GM21786 (cell line): ENCODE data around the gene PPFIA4.

Experiments
- ATAC-seq: cut with Tn5 transposase; IDR thresholded peaks from one replicate; pipeline ENCODE4 v1.9.1; 2021; ENCODE audit not compliant: unreplicated experiment

Gene PPFIA4

GRCh38 chr1:203081465-203082230 lies 55.4 kb downstream of the PPFIA4 start:
- no peak for ATAC-seq

GRCh38 chr1:203082231-203082505 lies 55.9 kb downstream of the PPFIA4 start:
- no peak for ATAC-seq

- no peak for ATAC-seq
These were observed 56.5 kb downstream of the PPFIA4 start for GRCh38 chr1:203082571-203083462.

GRCh38 chr1:203083463-203083921 lies 57.2 kb downstream of the PPFIA4 start:
- ATAC-seq = no peak

GRCh38 chr1:203084588-203085527 lies 58.6 kb downstream of the PPFIA4 start:
- no peak for ATAC-seq

- ATAC-seq = no peak
These were observed 59.5 kb downstream of the PPFIA4 start, which contains the start of gene MYOG for GRCh38 chr1:203085528-203086406. TSS of gene MYOG (minus strand) at chr1:203086012. CDS start at chr1:203085961, 51 bp downstream.

GRCh38 chr1:203086992-203087763 lies 60.9 kb downstream of the PPFIA4 start:
- ATAC-seq = no peak

- no peak for ATAC-seq
These were observed 62.1 kb downstream of the PPFIA4 start for GRCh38 chr1:203088441-203088840.

GRCh38 chr1:203089001-203089650 lies 62.8 kb downstream of the PPFIA4 start:
- no peak for ATAC-seq

GRCh38 chr1:203089651-203090045 lies 63.4 kb downstream of the PPFIA4 start:
- ATAC-seq = no peak

GRCh38 chr1:203090421-203091198 lies 64.3 kb downstream of the PPFIA4 start:
- ATAC-seq = no peak

GRCh38 chr1:203091199-203091477 lies 64.8 kb downstream of the PPFIA4 start:
- ATAC-seq = no peak

- no peak for ATAC-seq
These were observed 65.6 kb downstream of the PPFIA4 start for GRCh38 chr1:203091761-203092330.

GRCh38 chr1:203093754-203094410 lies 67.6 kb downstream of the PPFIA4 start:
- no peak for ATAC-seq

- no peak for ATAC-seq
These were observed 68.9 kb downstream of the PPFIA4 start for GRCh38 chr1:203095061-203095690.

- no peak for ATAC-seq
These were observed 70.3 kb downstream of the PPFIA4 start for GRCh38 chr1:203096566-203096965.

GRCh38 chr1:203097001-203097400 lies 70.7 kb downstream of the PPFIA4 start:
- ATAC-seq = no peak
